Measurements from ENCODE around the gene IL36B.

Gene IL36B

GRCh38 chr2:113075030-113075429 is 22.4 kb upstream of the IL36B start:
- DNase-seq = no peak

GRCh38 chr2:113073325-113073834 is 20.7 kb upstream of the IL36B start:
- no peak for DNase-seq

DNA sequence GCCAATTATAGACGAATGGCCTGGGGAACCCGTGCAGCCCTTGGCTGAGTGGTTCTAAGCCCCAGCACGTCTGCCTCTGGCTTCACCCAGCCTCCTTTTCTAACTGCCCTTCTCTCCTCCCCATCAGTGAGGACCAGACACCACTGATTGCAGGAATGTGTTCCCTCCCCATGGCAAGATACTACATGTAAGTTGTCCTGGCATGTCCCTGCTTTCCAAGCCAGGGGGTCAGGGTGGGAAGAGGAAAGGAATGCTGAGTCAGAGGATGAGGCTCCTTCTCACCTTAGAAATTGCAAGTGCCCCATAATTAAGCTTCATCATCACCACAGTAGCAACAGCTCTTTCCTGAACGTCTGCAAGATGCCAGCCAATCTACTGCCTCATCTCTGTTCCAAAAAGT is 19.9 kb upstream of the IL36B start:
- DNase-seq = no peak

DNA sequence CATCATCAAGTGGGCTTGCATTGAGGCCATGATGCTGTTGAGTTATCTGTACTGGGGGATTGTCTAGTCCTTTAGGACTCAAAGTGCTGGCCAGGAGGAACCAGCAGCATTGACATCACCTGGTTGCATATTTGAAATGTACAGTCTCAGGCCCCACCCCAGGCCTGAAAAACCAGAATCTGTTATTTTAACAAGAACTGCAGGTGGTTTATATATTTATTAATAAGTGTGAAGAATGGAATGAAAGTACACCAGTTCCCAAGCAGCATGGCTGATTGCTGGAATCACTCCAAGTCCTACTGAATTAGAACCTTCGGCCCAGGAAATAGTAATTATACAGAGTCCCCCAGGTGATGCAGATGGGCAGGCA is 17.9 kb upstream of the IL36B start:
- DNase-seq = no peak

DNA sequence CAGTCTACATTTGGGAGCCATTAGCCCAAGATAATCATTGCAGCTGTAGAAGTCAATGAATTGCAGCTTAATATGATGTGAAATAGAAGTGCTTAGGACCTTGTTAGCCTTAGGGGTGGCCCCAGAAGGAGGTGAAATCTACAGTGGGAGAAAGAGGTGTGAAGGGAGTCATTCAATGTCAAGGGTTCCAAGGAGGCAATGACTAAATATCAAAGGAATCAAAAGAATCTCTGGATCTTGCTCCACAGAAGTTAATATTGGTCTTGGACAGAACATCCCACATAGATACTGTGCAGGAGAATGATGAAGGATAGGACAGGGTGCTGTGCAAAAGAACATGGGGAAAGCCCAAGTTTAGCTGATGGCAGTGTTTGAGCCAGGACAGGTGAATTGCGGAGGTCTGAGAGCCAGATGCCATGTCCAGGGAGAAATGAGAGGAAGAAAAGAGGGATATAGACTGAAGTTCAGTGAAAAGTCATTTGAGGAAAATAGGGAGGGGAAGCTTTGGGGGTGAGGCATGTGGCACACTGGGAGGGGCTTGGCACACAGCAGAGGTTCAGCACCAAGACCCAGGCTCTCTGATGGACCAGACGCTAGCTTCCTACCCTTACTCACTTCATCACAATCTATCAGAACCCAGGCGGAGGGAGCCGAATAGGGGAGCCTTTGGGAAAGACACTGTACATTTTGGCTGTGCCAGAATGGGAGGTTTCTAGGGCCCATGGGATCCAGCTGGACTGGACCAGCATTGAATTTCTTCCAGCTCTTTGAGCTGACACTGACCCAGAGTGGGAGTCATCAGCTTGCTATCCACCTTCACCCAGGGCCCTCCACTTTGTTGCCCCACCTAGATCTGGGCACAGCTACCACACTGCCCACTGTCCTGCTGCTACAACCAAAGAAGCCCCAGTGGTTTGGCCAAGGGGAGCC is 17.3 kb upstream of the IL36B start:
- no peak for DNase-seq

DNA sequence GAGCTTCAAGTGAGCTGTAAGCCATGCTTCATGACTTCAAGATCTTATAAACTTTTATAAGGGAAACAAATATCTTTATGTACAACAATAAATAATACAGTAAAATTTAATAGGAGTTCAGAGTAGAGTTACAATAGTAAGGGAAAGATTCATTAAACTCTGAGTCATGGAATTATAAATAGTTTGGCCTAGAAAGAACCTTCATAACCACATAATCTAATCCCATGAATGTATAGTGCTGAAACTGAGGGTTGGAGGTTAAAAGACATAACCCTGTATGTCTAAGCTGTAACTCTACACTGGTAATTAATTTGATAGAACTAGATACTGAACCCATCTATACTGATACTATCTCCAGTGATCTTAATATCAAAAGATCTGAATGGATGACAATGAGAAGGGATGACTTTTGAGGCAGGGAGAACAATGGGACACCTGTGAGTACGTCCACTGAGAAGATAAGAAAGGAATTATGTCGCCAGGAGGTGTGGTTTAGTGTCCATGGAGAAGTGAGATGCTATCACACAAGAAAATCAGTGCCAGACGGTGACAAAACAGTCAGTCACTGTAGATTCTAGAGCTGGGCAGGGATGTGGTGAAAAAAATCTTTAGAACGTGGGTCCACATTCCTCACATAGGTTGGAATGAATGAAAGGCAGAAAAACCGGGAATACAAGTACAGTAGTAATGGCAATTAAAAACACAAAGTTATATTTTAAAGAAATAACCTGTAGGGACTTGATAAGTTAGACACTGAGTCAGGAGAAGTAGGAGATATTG is 16.2 kb upstream of the IL36B start:
- DNase-seq = no peak

GRCh38 chr2:113068249-113068648 is 15.6 kb upstream of the IL36B start:
- no peak for DNase-seq

GRCh38 chr2:113067681-113068080 is 15.0 kb upstream of the IL36B start, which contains the start of gene IL1F10:
Gene IL1F10, plus strand, starts transcription at chr2:113067970. Its CDS starts 4,769 bp downstream, at chr2:113072739.
- no peak for DNase-seq

DNA sequence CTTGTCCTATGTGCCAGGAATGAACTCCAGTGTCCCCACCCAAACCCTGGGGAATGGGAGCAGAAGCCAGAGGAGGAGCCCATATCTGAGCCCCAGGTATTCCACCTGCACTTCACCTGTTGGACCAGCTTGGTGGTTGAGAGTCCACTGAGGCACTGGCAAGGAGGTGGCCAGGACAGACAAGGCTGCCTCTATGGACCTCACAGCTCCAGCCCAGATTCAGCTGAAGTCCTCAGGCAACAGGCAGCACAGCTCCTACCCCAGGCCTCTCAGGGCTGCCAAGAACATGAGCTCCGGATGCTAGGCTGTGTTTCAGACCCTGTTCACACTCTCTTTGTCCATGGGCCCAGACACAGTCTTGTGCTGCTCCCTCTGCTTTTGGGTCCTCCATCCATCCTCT is 12.2 kb upstream of the IL36B start:
- DNase-seq = no peak

DNA sequence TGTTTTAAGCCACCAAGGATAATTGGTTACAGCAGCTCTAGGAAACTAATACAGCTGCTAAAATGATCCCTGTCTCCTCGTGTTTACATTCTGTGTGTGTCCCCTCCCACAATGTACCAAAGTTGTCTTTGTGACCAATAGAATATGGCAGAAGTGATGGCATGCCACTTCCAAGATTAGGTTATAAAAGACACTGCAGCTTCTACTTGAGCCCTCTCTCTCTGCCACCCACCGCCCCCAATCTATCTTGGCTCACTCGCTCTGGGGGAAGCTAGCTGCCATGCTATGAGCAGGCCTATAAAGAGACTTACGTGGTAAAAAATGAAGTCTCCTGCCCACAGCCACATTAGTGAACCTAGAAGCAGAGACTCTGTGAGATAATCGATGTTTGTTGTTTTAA is 11.6 kb upstream of the IL36B start:
- no peak for DNase-seq

GRCh38 chr2:113061896-113062770 is 9.5 kb upstream of the IL36B start:
- no peak for DNase-seq

- no peak for DNase-seq
Observed at GRCh38 chr2:113061241-113061640, 8.6 kb upstream of the IL36B start.

- DNase-seq = no peak
Observed at GRCh38 chr2:113060796-113061195, 8.1 kb upstream of the IL36B start.

DNA sequence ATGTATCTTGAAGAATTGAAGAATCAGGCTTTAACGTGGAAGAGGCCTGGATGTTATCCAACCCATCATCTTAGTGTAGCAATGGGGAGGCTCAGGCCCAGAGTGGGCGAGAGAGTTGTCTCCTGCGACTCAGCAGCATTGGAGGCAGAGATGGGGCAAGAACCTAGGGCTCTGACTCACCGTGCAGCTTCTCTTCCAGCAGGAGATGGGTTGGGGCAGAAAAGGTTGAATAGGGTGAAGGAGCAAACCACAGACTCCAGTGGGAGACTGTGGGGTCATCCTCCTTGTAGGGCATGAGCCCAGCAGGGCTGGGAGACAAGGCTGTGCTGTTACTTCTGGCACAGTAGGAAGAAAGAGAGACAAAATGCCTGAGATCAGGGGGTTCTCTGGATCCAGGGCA is 7.7 kb upstream of the IL36B start:
- no peak for DNase-seq

DNA sequence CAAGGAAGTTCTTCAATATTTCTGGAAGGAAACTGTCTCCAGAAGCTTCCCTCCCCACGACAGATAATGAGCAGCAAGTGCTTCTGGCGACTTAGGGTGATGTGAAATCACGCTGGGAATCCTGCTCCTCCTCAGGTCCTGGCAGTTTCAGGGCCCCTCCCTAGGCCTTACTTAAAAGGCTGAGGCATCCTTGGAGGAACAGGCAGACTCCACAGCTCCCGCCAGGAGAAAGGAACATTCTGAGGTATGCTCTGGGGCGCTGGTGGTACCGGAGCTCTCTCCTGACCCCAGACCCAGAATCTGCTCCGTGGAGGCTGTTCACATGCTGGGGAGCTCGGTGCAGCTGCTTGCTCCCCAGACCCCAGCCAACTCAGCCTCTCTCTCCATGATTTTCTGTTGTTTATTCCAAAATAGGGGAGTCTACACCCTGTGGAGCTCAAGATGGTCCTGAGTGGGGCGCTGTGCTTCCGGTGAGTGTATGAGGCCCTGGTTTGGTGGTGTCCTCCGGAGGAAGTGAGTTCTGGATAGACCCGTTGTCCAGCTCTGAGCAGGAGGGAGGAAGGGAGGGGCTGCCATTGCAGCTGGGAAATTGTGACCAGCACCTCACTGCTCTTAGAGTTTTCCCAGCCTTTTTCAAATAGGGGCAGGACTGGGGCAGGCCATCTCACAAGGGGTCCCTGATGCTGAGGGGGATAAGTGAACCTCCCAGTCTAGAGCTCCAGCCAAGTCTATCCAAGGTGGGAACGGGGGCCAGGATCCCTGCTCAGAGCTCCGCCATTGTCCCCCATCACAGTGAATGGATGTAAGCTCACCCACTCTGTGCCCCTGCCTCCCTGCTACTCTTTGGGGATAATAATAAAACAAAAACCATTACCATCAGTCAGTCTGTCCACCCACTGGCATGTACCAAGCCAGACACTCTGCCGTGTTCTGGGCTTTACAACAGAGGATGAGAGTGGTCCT is 6.6 kb upstream of the IL36B start, which contains the start of gene IL36RN:
Gene IL36RN, plus strand, starts transcription at position 201 of the 963 bp plus-strand sequence. Its CDS starts 241 bp downstream, at position 442.
- DNase-seq = no peak

GRCh38 chr2:113058411-113058994 is 5.8 kb upstream of the IL36B start:
- DNase-seq = no peak

DNA sequence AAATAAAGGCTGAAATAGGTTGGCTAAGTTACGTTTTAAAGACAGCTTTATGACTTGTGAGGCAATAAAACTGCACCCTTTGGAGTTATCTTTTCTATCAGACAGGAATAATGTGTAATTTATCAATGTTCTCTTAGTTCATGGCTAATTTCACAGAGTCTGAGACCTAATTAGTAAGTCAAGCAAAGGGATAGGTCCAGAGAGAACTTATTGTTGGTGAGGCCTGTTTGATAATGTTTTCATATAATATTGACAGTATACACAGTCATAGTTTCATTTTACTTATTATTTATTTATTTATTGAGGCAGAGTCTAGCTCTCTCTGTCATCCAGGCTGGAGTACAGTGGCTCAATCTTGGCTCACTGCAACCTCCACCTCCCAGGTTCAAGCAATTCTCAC is 4.5 kb upstream of the IL36B start:
- DNase-seq = no peak

- no peak for DNase-seq
Observed at GRCh38 chr2:113056521-113056920, 3.9 kb upstream of the IL36B start.

DNA sequence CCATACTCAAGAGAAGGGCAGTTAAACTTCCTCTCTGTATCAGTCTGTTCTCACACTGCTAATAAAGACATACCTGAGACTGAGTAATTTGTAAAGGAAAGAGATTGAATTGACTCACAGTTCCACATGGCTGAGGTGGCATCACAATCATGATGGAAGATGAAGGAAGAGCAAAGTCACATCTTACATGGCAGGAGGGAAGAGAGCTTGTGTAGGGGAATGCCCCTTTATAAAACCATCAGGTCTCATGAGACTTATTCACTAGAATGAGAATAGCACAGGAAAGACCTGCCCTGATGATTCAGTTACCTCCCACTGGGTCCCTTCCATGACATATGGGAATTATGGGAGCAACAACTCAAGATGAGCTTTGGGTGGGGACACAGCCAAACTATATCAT is 1.4 kb upstream of the IL36B start:
- DNase-seq = no peak

GRCh38 chr2:113053666-113054065 is 999 bp upstream of the IL36B start:
- no peak for DNase-seq
